Central memory CD8-positive, alpha-beta T cell (primary cell): ENCODE measurements around the gene C5orf15.
"Not testable (repeated sequence)": the region's sequence is repeated elsewhere in the genome, so short reads cannot be mapped to it uniquely, and the experiment has no call there.

ENCODE experiments used
- ATAC-seq: fragments of 150-1000 bp; cut with Tn5 transposase; replicated peaks from 2 replicates; pipeline ENCODE4 v1.10.0; 2022; ENCODE audit warnings: mild to moderate bottlenecking, moderate FRiP score, moderate number of reproducible peaks; ENCODE audit not compliant: poor library complexity, severe bottlenecking; ENCODE audit errors: extremely low read depth
- DNase-seq, 2 donors: peaks; one replicate each; pipeline ENCODE4 v3.0.0; 2021; ENCODE audit warnings: low spot score in 2 of 2
- H3K27ac Mint-ChIP-seq: one replicate; pipeline ENCODE4 v1.8.0; 2022; ENCODE audit warnings: low read depth, mild to moderate bottlenecking, moderate library complexity, mixed read lengths
- H3K27me3 Mint-ChIP-seq: one replicate; pipeline ENCODE4 v1.8.0; 2022; ENCODE audit warnings: mixed read lengths
- H3K36me3 Mint-ChIP-seq: one replicate; pipeline ENCODE4 v1.8.0; 2022; ENCODE audit warnings: mild to moderate bottlenecking, moderate library complexity, mixed read lengths; ENCODE audit not compliant: insufficient read depth
- H3K4me1 Mint-ChIP-seq: one replicate; pipeline ENCODE4 v1.8.0; 2022; ENCODE audit warnings: mixed read lengths
- H3K4me3 Mint-ChIP-seq: one replicate; pipeline ENCODE4 v1.8.0; 2022; ENCODE audit warnings: mild to moderate bottlenecking, moderate library complexity, mixed read lengths
- H3K9me3 Mint-ChIP-seq: one replicate; pipeline ENCODE4 v1.8.0; 2022; ENCODE audit warnings: mixed read lengths

Gene C5orf15

GRCh38 chr5:133948721-133949120 lies 19.7 kb downstream of the C5orf15 start:
- Mint-ChIP-seq H3K4me1 (no peaks in the 10 kb centered on the region), H3K36me3 (no peaks in the 10 kb centered on the region), H3K9me3 (no peaks in the 10 kb centered on the region), H3K4me3 (no peak overlapping the region), H3K27me3 (peaks cover 8% of the 10 kb centered on the region), H3K27ac (no peak overlapping the region)
- no peak for DNase-seq
- ATAC-seq = no peak

GRCh38 chr5:133947431-133947841 lies 21.0 kb downstream of the C5orf15 start:
- peaks cover 8% of the 10 kb centered on the region for H3K27me3 Mint-ChIP-seq
- no peak overlapping the region for H3K27ac Mint-ChIP-seq
- no peaks in the 10 kb centered on the region for H3K4me1 Mint-ChIP-seq
- DNase-seq (no peak), ATAC-seq (no peak)
- no peaks in the 10 kb centered on the region for H3K9me3 Mint-ChIP-seq
- no peaks in the 10 kb centered on the region for H3K36me3 Mint-ChIP-seq
- H3K4me3 Mint-ChIP-seq = no peak overlapping the region

- Mint-ChIP-seq H3K27ac (no peak overlapping the region), H3K4me1 (no peaks in the 10 kb centered on the region), H3K27me3 (peaks cover 8% of the 10 kb centered on the region), H3K36me3 (no peaks in the 10 kb centered on the region), H3K4me3 (no peak overlapping the region), H3K9me3 (no peaks in the 10 kb centered on the region)
- DNase-seq = no peak
- ATAC-seq = no peak
Observed at GRCh38 chr5:133945568-133945967, 22.9 kb downstream of the C5orf15 start.

- H3K9me3 Mint-ChIP-seq = no peaks in the 10 kb centered on the region
- ATAC-seq = no peak
- H3K4me3 Mint-ChIP-seq = no peak overlapping the region
- no peak for DNase-seq
- no peaks in the 10 kb centered on the region for H3K4me1 Mint-ChIP-seq
- no peaks in the 10 kb centered on the region for H3K36me3 Mint-ChIP-seq
- peaks cover 8% of the 10 kb centered on the region for H3K27me3 Mint-ChIP-seq
- peak overlapping the region; percentile 38 for H3K27ac Mint-ChIP-seq
Observed at GRCh38 chr5:133944263-133945185, 23.9 kb downstream of the C5orf15 start.

- ATAC-seq (no peak), DNase-seq (no peak)
- no peaks in the 10 kb centered on the region for H3K9me3 Mint-ChIP-seq
- H3K27ac Mint-ChIP-seq = no peak overlapping the region
- H3K4me3 Mint-ChIP-seq = no peak overlapping the region
- H3K4me1 Mint-ChIP-seq = no peaks in the 10 kb centered on the region
- no peaks in the 10 kb centered on the region for H3K36me3 Mint-ChIP-seq
- peaks cover 8% of the 10 kb centered on the region for H3K27me3 Mint-ChIP-seq
Observed at GRCh38 chr5:133943475-133943817, 25.0 kb downstream of the C5orf15 start.

- peaks cover 8% of the 10 kb centered on the region for H3K27me3 Mint-ChIP-seq
- H3K4me3 Mint-ChIP-seq = no peak overlapping the region
- DNase-seq (no peak), ATAC-seq (no peak)
- H3K36me3 Mint-ChIP-seq = no peaks in the 10 kb centered on the region
- no peaks in the 10 kb centered on the region for H3K9me3 Mint-ChIP-seq
- H3K27ac Mint-ChIP-seq = no peak overlapping the region
- no peaks in the 10 kb centered on the region for H3K4me1 Mint-ChIP-seq
Observed at GRCh38 chr5:133942614-133943474, 25.6 kb downstream of the C5orf15 start.

GRCh38 chr5:133941456-133942196 lies 26.8 kb downstream of the C5orf15 start:
- DNase-seq (no peak), ATAC-seq (no peak)
- H3K9me3 Mint-ChIP-seq = peaks cover 2% of the 10 kb centered on the region
- H3K27ac Mint-ChIP-seq = no peak overlapping the region
- peaks cover 8% of the 10 kb centered on the region for H3K27me3 Mint-ChIP-seq
- no peaks in the 10 kb centered on the region for H3K36me3 Mint-ChIP-seq
- H3K4me3 Mint-ChIP-seq = no peak overlapping the region
- H3K4me1 Mint-ChIP-seq = no peaks in the 10 kb centered on the region

GRCh38 chr5:133939668-133940067 lies 28.8 kb downstream of the C5orf15 start:
- no peak overlapping the region for H3K4me3 Mint-ChIP-seq
- DNase-seq = no peak
- ATAC-seq = no peak
- peaks cover 8% of the 10 kb centered on the region for H3K27me3 Mint-ChIP-seq
- H3K4me1 Mint-ChIP-seq = no peaks in the 10 kb centered on the region
- H3K36me3 Mint-ChIP-seq = peaks cover 2% of the 10 kb centered on the region
- no peak overlapping the region for H3K27ac Mint-ChIP-seq
- peaks cover 5% of the 10 kb centered on the region for H3K9me3 Mint-ChIP-seq

- no peak for ATAC-seq
- peaks cover 1% of the 10 kb centered on the region for H3K27me3 Mint-ChIP-seq
Observed at GRCh38 chr5:133938929-133939328, 29.5 kb downstream of the C5orf15 start.

GRCh38 chr5:133938039-133938821 lies 30.2 kb downstream of the C5orf15 start:
- Mint-ChIP-seq H3K36me3 (peaks cover 2% of the 10 kb centered on the region), H3K9me3 (peaks cover 5% of the 10 kb centered on the region), H3K4me1 (no peaks in the 10 kb centered on the region), H3K27ac (no peak overlapping the region), H3K4me3 (no peak overlapping the region), H3K27me3 (no peaks in the 10 kb centered on the region)
- DNase-seq = no peak
- no peak for ATAC-seq

More at GRCh38 chr5:133938929-133939328, 29.5 kb downstream of the C5orf15 start:
- Mint-ChIP-seq H3K36me3 (peaks cover 2% of the 10 kb centered on the region), H3K27ac (no peak overlapping the region), H3K4me1 (no peaks in the 10 kb centered on the region), H3K4me3 (no peak overlapping the region), H3K9me3 (peaks cover 5% of the 10 kb centered on the region)
- DNase-seq = no peak

GRCh38 chr5:133937628-133938027 lies 30.8 kb downstream of the C5orf15 start:
- not testable (repeated sequence) for H3K4me3 Mint-ChIP-seq, H3K27me3 Mint-ChIP-seq, H3K9me3 Mint-ChIP-seq, ATAC-seq, DNase-seq, H3K36me3 Mint-ChIP-seq, H3K27ac Mint-ChIP-seq, H3K4me1 Mint-ChIP-seq

- Mint-ChIP-seq H3K4me3 (no peak overlapping the region), H3K4me1 (no peaks in the 10 kb centered on the region), H3K36me3 (peaks cover 2% of the 10 kb centered on the region), H3K27ac (peak overlapping the region; percentile 46), H3K27me3 (no peaks in the 10 kb centered on the region), H3K9me3 (peaks cover 5% of the 10 kb centered on the region)
- ATAC-seq (no peak), DNase-seq (no peak)
Observed at GRCh38 chr5:133936651-133937015, 31.8 kb downstream of the C5orf15 start.
